Fibroblast of lung (primary cell): ENCODE measurements around the gene RTP1.

Experiments
- CTCF ChIP-seq, 2 donors: IDR thresholded peaks in 1 of 2; conservative IDR thresholded peaks in 1 of 2; 1 replicate in 1 of 2; 2 replicates in 1 of 2; pipeline ENCODE4 v1.5.1; 2011 to 2012; ENCODE audit warnings: low read length in 2 of 2, control low read depth in 1 of 2, inconsistent platforms in 1 of 2, low read depth in 1 of 2, mild to moderate bottlenecking in 1 of 2
- EZH2 ChIP-seq: IDR thresholded peaks from 2 replicates; pipeline ENCODE4 v1.5.1; 2012; ENCODE audit warnings: low read length, control low read depth, mild to moderate bottlenecking; ENCODE audit errors: missing control alignments

- TF ChIP-seq CTCF (conservative IDR thresholded peaks at IDR 0.05 in 1 of 2, IDR thresholded peaks at IDR 0.05 in 1 of 2; ENCODE audit: low read depth in 1 of 2, low read length in 2 of 2) (no peak), EZH2 (no peak)
These were observed 4.1 kb upstream of the RTP1 start for GRCh38 chr3:187193181-187193580.
